ENCODE measurements around the gene HNRNPUL2.

HNRNPUL2 gene

DNA sequence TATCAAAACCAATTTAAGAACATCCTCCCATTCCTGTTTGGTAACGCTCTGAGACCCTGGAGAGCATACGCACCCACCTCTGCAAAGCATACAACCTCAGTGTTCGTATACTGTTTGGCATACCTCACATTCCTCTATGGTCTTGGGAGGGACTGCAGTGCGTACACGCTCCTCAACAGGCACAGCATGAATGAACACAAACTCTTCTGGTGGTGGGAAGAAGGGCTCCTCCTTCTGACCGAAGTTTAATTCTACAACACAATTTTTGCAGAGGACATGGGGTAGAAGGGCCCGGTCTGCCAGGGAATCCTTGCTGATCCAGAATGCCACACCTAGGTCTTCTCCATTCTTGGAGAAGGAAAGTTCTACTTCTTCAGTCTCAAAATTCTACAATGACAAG, 5.3 kb downstream of the HNRNPUL2 start:
- H4K20me1 ChIP-seq (ENCODE audit: low read depth, low read length) = peaks cover 22% of the 10 kb centered on the region
- H3K36me3 ChIP-seq (ENCODE audit: low read length) = peaks cover 57% of the 10 kb centered on the region
- H3K9me2 ChIP-seq (replicated peaks; ENCODE audit: insufficient read depth, low read length) = no peaks in the 10 kb centered on the region
- H3K9ac ChIP-seq (ENCODE audit: low read length) = no peak overlapping the region
- no peak for TF ChIP-seq CTCF (IDR thresholded peaks at IDR 0.05; ENCODE audit: insufficient read depth, low read length, poor library complexity, severe bottlenecking)
- TF ChIP-seq EZH2phosphoT487 (conservative IDR thresholded peaks at IDR 0.05; ENCODE audit: low read length) = no peak
- H3K4me2 ChIP-seq (ENCODE audit: low read depth, low read length, poor library complexity, severe bottlenecking) = no peak overlapping the region
- H3K9me3 ChIP-seq (ENCODE audit: insufficient read depth, low read length) = no peaks in the 10 kb centered on the region
- H3K27ac ChIP-seq (ENCODE audit: low read depth, low read length) = no peak overlapping the region
- H3K27me3 ChIP-seq (ENCODE audit: low read length) = no peaks in the 10 kb centered on the region
- no peaks in the 10 kb centered on the region for H3F3A ChIP-seq (ENCODE audit: insufficient read depth)
- no peak overlapping the region for H2AFZ ChIP-seq (ENCODE audit: low read depth, low read length, severe bottlenecking)
- peaks cover 61% of the 10 kb centered on the region for H3K79me2 ChIP-seq (ENCODE audit: insufficient read depth, low read length)
- no peak overlapping the region for H3K4me3 ChIP-seq (ENCODE audit: insufficient read depth, low read length, poor library complexity, severe bottlenecking)

GRCh38 chr11:62719302-62719978, 7.8 kb downstream of the HNRNPUL2 start:
- Histone ChIP-seq H3K4me2 (ENCODE audit: low read depth, low read length, poor library complexity, severe bottlenecking) (no peak overlapping the region), H3F3A (ENCODE audit: insufficient read depth) (no peaks in the 10 kb centered on the region), H3K36me3 (ENCODE audit: low read length) (peaks cover 68% of the 10 kb centered on the region), H3K27me3 (ENCODE audit: low read length) (no peaks in the 10 kb centered on the region), H4K20me1 (ENCODE audit: low read depth, low read length) (peaks cover 5% of the 10 kb centered on the region), H3K9ac (ENCODE audit: low read length) (no peak overlapping the region), H3K79me2 (ENCODE audit: insufficient read depth, low read length) (peaks cover 41% of the 10 kb centered on the region), H3K27ac (ENCODE audit: low read depth, low read length) (no peak overlapping the region), H2AFZ (ENCODE audit: low read depth, low read length, severe bottlenecking) (no peak overlapping the region), H3K9me2 (replicated peaks; ENCODE audit: insufficient read depth, low read length) (no peaks in the 10 kb centered on the region), H3K9me3 (ENCODE audit: insufficient read depth, low read length) (no peaks in the 10 kb centered on the region), H3K4me3 (ENCODE audit: insufficient read depth, low read length, poor library complexity, severe bottlenecking) (no peak overlapping the region)
- no peak for TF ChIP-seq CTCF (IDR thresholded peaks at IDR 0.05; ENCODE audit: insufficient read depth, low read length, poor library complexity, severe bottlenecking)
- no peak for TF ChIP-seq EZH2phosphoT487 (conservative IDR thresholded peaks at IDR 0.05; ENCODE audit: low read length)

DNA sequence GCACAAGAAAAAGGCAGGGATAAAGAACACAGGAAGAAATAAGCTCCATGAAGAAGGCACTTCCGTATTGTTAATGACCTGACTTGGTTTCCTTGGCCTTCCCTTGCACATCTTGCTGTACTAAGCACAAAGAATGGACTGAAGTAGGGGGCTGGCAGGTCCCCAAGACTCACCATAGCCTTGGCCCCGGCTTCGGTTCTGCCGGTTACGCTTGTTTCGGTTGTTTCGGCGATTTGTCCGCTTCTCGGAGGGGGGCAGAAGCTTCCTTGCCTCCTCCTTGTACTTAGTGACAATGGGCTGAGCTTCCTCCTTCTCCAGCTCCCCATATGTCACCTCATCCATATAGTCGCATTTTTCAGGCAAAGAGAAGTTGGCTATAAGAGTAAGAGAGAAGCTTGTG, 10.4 kb downstream of the HNRNPUL2 start:
- Histone ChIP-seq H3K27me3 (ENCODE audit: low read length) (no peaks in the 10 kb centered on the region), H3K36me3 (ENCODE audit: low read length) (peaks cover 49% of the 10 kb centered on the region), H3K4me2 (ENCODE audit: low read depth, low read length, poor library complexity, severe bottlenecking) (no peak overlapping the region), H3K9ac (ENCODE audit: low read length) (no peak overlapping the region), H3K4me3 (ENCODE audit: insufficient read depth, low read length, poor library complexity, severe bottlenecking) (no peak overlapping the region), H3K9me3 (ENCODE audit: insufficient read depth, low read length) (no peaks in the 10 kb centered on the region), H3K79me2 (ENCODE audit: insufficient read depth, low read length) (peaks cover 23% of the 10 kb centered on the region), H3F3A (ENCODE audit: insufficient read depth) (peaks cover 13% of the 10 kb centered on the region), H3K27ac (ENCODE audit: low read depth, low read length) (no peak overlapping the region), H2AFZ (ENCODE audit: low read depth, low read length, severe bottlenecking) (no peak overlapping the region), H4K20me1 (ENCODE audit: low read depth, low read length) (no peaks in the 10 kb centered on the region), H3K9me2 (replicated peaks; ENCODE audit: insufficient read depth, low read length) (no peaks in the 10 kb centered on the region)
- TF ChIP-seq EZH2phosphoT487 (conservative IDR thresholded peaks at IDR 0.05; ENCODE audit: low read length) = no peak
- TF ChIP-seq CTCF (IDR thresholded peaks at IDR 0.05; ENCODE audit: insufficient read depth, low read length, poor library complexity, severe bottlenecking) = no peak

All from SU-DHL-6 (cell line).